CD8-positive, alpha-beta memory T cell (primary cell): ENCODE results near the gene KAT2A. TPM values are rescaled to one million over a fixed set of nuclear protein-coding genes. Genes with fewer than 3 reads are reported as not detected.
"Not testable (repeated sequence)": the region's sequence is repeated elsewhere in the genome, so short reads cannot be mapped to it uniquely, and the experiment has no call there.

Source experiments
- CTCF ChIA-PET: fragments of 350-600 bp; sonication (Branson Sonifier 250); formaldehyde crosslinking; loops from one replicate; lab custom pipeline; 2021; ENCODE audit warnings: antibody characterized with exemption; lab: Charles Lee
- POLR2A ChIA-PET: fragments of 350-600 bp; sonication (Branson Sonifier 250); formaldehyde crosslinking; loops from one replicate; lab custom pipeline; 2021; ENCODE audit warnings: antibody characterized with exemption; lab: Charles Lee
- DNase-seq, 5 donors: peaks; one replicate each; pipeline versions ENCODE4 v3.0.0 to v3.0.0-alpha.2; 2020 to 2022; ENCODE audit warnings: mixed read lengths in 1 of 5
- H3K27ac ChIP-seq: one replicate; pipeline ENCODE4 v1.7.0; 2013; ENCODE audit warnings: low read depth, mild to moderate bottlenecking, low read length, moderate library complexity
- H3K27me3 ChIP-seq: 2 replicates; pipeline ENCODE4 v1.7.0; 2013; ENCODE audit warnings: low read length, mild to moderate bottlenecking; ENCODE audit not compliant: insufficient read depth, poor library complexity, severe bottlenecking
- H3K36me3 ChIP-seq: 2 replicates; pipeline ENCODE4 v1.7.0; 2013; ENCODE audit warnings: mild to moderate bottlenecking, low read length, moderate library complexity; ENCODE audit not compliant: insufficient read depth
- H3K4me1 ChIP-seq: 2 replicates; pipeline ENCODE4 v1.7.0; 2013; ENCODE audit warnings: mild to moderate bottlenecking, low read length, moderate library complexity; ENCODE audit not compliant: insufficient read depth
- H3K4me3 ChIP-seq: 2 replicates; pipeline ENCODE4 v1.7.0; 2013; ENCODE audit warnings: mild to moderate bottlenecking, low read length
- H3K9me3 ChIP-seq: 2 replicates; pipeline ENCODE4 v1.7.0; 2013; ENCODE audit warnings: mild to moderate bottlenecking, low read length
- H3K27ac Mint-ChIP-seq, 8 donors: one replicate each; pipeline ENCODE4 v1.8.0; 2020 to 2021; ENCODE audit warnings: mixed read lengths in 8 of 8, mild to moderate bottlenecking in 6 of 8, inconsistent platforms in 3 of 8, moderate library complexity in 3 of 8
- H3K27me3 Mint-ChIP-seq, 2 donors: one replicate each; pipeline ENCODE4 v1.8.0; 2020 to 2021; ENCODE audit warnings: mixed read lengths in 2 of 2, mild to moderate bottlenecking in 1 of 2, moderate library complexity in 1 of 2
- H3K36me3 Mint-ChIP-seq, 3 donors: one replicate each; pipeline ENCODE4 v1.8.0; 2020 to 2021; ENCODE audit warnings: mixed read lengths in 3 of 3, inconsistent platforms in 1 of 3, mild to moderate bottlenecking in 1 of 3
- H3K4me1 Mint-ChIP-seq, 3 donors: one replicate each; pipeline ENCODE4 v1.8.0; 2020 to 2021; ENCODE audit warnings: mixed read lengths in 3 of 3, inconsistent platforms in 1 of 3, mild to moderate bottlenecking in 1 of 3
- H3K4me3 Mint-ChIP-seq, 7 donors: one replicate each; pipeline ENCODE4 v1.8.0; 2020 to 2021; ENCODE audit warnings: mixed read lengths in 7 of 7, mild to moderate bottlenecking in 6 of 7, moderate library complexity in 4 of 7, inconsistent platforms in 2 of 7
- H3K9me3 Mint-ChIP-seq, 5 donors: one replicate each; pipeline ENCODE4 v1.8.0; 2020 to 2022; ENCODE audit warnings: mixed read lengths in 5 of 5, mild to moderate bottlenecking in 3 of 5, moderate library complexity in 2 of 5, inconsistent platforms in 1 of 5
- polyA plus RNA-seq: library from polyadenylated mRNA; unstranded; fragments of 300-500 nt; fragmentation: Illumina TruSeq; gene quantifications from one replicate; pipeline ENCODE4 v1.2.3, GENCODE V29; 2021
- total RNA-seq, 2 experiments: library from RNA; stranded (reverse); gene quantifications; one replicate each; pipeline ENCODE4 v1.2.3, GENCODE V29; 2021

Gene KAT2A
- total and polyA plus RNA-seq, 3 experiments from 2014 or later: 8.5 to 53.3 (median 52.5) TPM

GRCh38 chr17:42141382-42141781 lies 20.2 kb upstream of the KAT2A start:
- peaks cover 0 to 66% (median 8%) of the 10 kb centered on the region in 3 donors for H3K36me3 Mint-ChIP-seq
- H3K4me1 Mint-ChIP-seq: peaks cover 39 to 67% (median 50%) of the 10 kb centered on the region in 3 donors
- Histone ChIP-seq H3K27ac (no peak overlapping the region), H3K9me3 (no peaks in the 10 kb centered on the region), H3K27me3 (no peaks in the 10 kb centered on the region), H3K36me3 (peaks cover 11% of the 10 kb centered on the region), H3K4me1 (peaks cover 9% of the 10 kb centered on the region), H3K4me3 (no peak overlapping the region)
- no peak for DNase-seq
- H3K9me3 Mint-ChIP-seq: no peaks in the 10 kb centered on the region
- no peak overlapping the region for H3K4me3 Mint-ChIP-seq
- POLR2A ChIA-PET: no interaction called here
- no peaks in the 10 kb centered on the region for H3K27me3 Mint-ChIP-seq
- CTCF ChIA-PET: no interaction called here
- no peak overlapping the region for H3K27ac Mint-ChIP-seq

DNA sequence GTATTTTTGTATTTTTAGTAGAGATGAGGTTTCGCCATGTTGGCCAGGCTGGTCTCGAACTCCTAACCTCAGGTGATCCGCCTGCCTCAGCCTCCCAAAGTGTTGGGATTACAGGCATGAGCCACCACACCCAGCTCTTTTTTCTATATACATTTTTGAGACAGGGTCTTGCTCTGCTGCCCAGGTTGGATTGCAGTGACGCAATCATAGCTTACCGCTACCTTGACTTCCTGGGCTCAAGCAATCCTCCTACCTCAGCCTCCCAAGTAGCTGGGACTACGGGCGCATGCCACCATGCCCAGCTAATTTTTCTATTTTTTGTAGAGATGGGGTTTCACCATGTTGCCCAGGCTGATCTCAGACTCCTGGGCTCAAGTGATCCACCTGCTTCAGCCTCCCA lies 19.5 kb upstream of the KAT2A start:
- POLR2A ChIA-PET, CTCF ChIA-PET: not testable (repeated sequence)
- peak overlapping the region in 1 of 7 donors; percentile 44 for H3K4me3 Mint-ChIP-seq

DNA sequence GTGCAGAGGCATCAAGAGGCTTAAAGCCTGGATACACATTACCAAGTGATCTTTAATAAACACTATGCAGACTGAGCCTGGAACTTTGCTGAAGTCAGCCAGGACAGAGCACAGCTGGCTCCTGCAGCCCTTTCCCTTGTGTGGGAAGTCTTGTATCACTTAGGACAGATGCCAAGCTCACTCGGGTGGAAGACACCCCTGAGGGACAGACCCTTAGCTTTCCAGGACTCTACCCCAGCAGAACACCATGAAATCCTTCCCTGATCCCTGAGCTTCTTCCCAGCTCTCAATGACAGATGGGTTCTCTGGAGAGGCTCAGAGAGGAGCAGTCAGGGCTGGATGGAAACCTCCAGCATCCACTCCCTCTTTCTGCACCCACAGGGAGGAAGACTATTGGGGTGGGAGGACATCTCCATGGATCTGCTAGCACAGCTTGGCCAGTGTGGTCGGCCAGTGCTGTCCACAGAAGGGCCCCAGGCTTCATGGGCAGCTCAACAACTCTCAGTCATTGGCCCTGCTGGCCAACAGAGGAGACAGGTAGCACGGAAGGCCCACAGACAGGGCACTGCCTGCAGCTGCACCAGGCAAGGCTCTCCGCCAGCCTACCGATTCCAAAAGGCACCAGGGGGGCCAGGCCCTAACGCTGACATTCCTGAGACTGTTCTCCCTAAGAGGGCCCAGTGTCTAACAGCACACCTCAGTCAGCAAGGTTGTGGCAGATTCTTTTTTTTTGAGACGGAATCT lies 17.8 kb upstream of the KAT2A start:
- Mint-ChIP-seq H3K4me3 (no peak overlapping the region), H3K9me3 (no peaks in the 10 kb centered on the region), H3K27ac (peak overlapping the region in 2 of 8 donors; percentile 23 to 36), H3K27me3 (no peaks in the 10 kb centered on the region), H3K36me3 (peaks cover 0 to 72% (median 7%) of the 10 kb centered on the region in 3 donors), H3K4me1 (peaks cover 42 to 79% (median 67%) of the 10 kb centered on the region in 3 donors)
- H3K4me1 ChIP-seq: peaks cover 31% of the 10 kb centered on the region
- H3K27ac ChIP-seq: no peak overlapping the region
- H3K36me3 ChIP-seq: peaks cover 11% of the 10 kb centered on the region
- ChIA-PET CTCF (interaction anchor here (0.9 to 1.2 kb wide), 3 partner anchors 21 to 176 kb away, joined by 3 to 4 read pairs (median 3); no protein-coding TSS in a partner anchor), POLR2A (interaction anchor here (0.5 kb wide), 1 partner anchor 108 kb away, joined by 3 read pairs; no protein-coding TSS in a partner anchor)
- H3K4me3 ChIP-seq: no peak overlapping the region
- DNase-seq: no peak
- no peaks in the 10 kb centered on the region for H3K9me3 ChIP-seq
- no peaks in the 10 kb centered on the region for H3K27me3 ChIP-seq

More for the DNA sequence above, 19.5 kb upstream of the KAT2A start:
- Mint-ChIP-seq H3K4me1 (peaks cover 43 to 70% (median 57%) of the 10 kb centered on the region in 3 donors), H3K36me3 (peaks cover 0 to 68% (median 8%) of the 10 kb centered on the region in 3 donors), H3K27ac (peak overlapping the region in 3 of 8 donors; percentile 35 to 87 (median 58))
- not testable (repeated sequence) for H3K9me3 Mint-ChIP-seq, H3K27ac ChIP-seq, H3K9me3 ChIP-seq, H3K27me3 Mint-ChIP-seq, H3K4me3 ChIP-seq, DNase-seq, H3K27me3 ChIP-seq
- H3K4me1 ChIP-seq: peaks cover 16% of the 10 kb centered on the region
- H3K36me3 ChIP-seq: peaks cover 11% of the 10 kb centered on the region

- Mint-ChIP-seq H3K9me3 (no peaks in the 10 kb centered on the region), H3K4me3 (no peak overlapping the region), H3K27me3 (no peaks in the 10 kb centered on the region), H3K4me1 (peaks cover 47 to 81% (median 70%) of the 10 kb centered on the region in 3 donors), H3K27ac (no peak overlapping the region), H3K36me3 (peaks cover 0 to 68% (median 1%) of the 10 kb centered on the region in 3 donors)
- H3K27ac ChIP-seq: no peak overlapping the region
- no peak for DNase-seq
- no peak overlapping the region for H3K4me3 ChIP-seq
- H3K36me3 ChIP-seq: peaks cover 12% of the 10 kb centered on the region
- H3K9me3 ChIP-seq: no peaks in the 10 kb centered on the region
- ChIA-PET CTCF (no interaction called here), POLR2A (no interaction called here)
- no peaks in the 10 kb centered on the region for H3K27me3 ChIP-seq
- peaks cover 48% of the 10 kb centered on the region for H3K4me1 ChIP-seq
These were observed 15.5 kb upstream of the KAT2A start for GRCh38 chr17:42136654-42137051.

DNA sequence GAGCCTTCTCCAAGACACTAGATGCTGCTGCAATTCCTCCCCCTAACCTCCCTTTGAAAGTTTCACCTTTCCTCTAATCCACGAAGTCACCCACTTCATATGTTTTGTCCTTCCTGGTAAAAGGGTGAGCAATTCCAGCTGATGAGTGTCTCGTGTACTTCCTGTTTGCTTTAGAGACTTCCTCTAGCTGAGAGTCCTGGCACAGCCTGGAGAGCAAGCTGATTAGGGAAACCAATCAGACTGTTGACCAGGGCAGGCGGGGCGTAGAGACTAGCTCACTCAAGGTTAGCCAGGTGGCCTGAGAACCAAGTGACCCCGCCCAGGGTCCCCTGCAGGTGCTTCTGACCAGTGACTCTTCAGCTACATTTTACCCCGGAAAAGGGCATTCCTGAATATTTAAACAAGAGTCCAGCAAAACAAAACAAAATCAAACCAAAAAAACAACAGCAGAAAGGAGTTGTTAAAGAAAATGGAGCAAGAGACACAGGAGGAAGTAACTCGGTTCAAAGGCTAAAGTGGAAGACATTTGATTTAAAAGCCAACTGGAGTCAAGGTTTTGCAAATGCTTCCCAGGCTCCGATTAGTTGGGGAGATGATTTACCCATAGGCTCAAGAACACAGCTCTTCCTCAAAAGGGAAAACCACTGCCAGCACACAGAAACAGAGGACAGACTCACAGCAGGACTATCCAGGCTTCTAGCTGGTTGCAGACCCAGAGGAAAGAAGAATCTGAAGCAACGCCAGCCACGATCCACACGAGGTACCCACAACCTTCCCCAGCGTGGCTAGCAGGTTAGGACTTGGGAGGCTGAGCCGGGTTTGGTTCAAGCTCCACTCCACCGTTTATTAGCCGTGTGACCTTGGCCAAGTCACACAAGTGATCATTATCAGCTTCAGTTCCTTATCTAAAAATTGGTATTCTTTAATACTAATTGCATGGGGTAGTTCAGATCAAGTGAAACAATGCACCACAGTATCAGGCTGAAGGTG lies 14.8 kb upstream of the KAT2A start:
- ChIA-PET CTCF (interaction anchor here (0.7 kb wide), 1 partner anchor 56 kb away, joined by 3 read pairs; no protein-coding TSS in a partner anchor), POLR2A (interaction anchor here (0.6 kb wide), 1 partner anchor 9 kb away, joined by 5 read pairs; no protein-coding TSS in a partner anchor)
- Mint-ChIP-seq H3K4me3 (no peak overlapping the region), H3K9me3 (no peaks in the 10 kb centered on the region), H3K27me3 (no peaks in the 10 kb centered on the region), H3K36me3 (peaks cover 0 to 67% (median 3%) of the 10 kb centered on the region in 3 donors), H3K4me1 (peaks cover 46 to 81% (median 73%) of the 10 kb centered on the region in 3 donors), H3K27ac (peak overlapping the region in 7 of 8 donors; percentile 11 to 95 (median 64))
- DNase-seq: no peak
- H3K27ac ChIP-seq: no peak overlapping the region
- H3K4me1 ChIP-seq: peaks cover 48% of the 10 kb centered on the region
- H3K36me3 ChIP-seq: peaks cover 12% of the 10 kb centered on the region
- no peaks in the 10 kb centered on the region for H3K9me3 ChIP-seq
- H3K4me3 ChIP-seq: no peak overlapping the region
- no peaks in the 10 kb centered on the region for H3K27me3 ChIP-seq

DNA sequence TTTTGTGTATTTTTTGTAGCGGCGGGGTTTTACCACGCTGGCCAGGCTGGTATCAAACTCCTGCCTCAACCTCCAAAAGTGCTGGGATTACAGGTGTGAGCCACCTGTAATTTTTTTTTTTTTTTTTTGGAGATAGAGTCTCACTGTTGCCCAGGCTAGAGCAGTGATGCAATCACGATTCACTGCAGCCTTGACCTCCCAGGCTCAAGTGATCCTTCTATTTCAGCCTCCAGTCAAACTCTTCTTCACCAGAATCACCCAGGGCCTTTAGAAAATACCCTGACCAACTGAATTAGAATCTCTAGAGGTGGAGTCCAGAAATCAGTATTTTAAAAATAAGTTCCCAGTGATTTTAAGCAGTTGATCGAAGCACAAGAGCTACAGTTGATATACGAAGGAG lies 14.0 kb upstream of the KAT2A start:
- Mint-ChIP-seq H3K4me1 (peaks cover 48 to 77% (median 74%) of the 10 kb centered on the region in 3 donors), H3K27ac (peak overlapping the region in 2 of 8 donors; percentile 11 to 17), H3K4me3 (no peak overlapping the region), H3K9me3 (no peaks in the 10 kb centered on the region), H3K36me3 (peaks cover 0 to 71% (median 3%) of the 10 kb centered on the region in 3 donors), H3K27me3 (no peaks in the 10 kb centered on the region)
- ChIA-PET POLR2A (no interaction called here), CTCF (interaction anchor here (0.6 to 1.5 kb wide), 2 partner anchors 11 to 31 kb away, joined by 3 to 4 read pairs; no protein-coding TSS in a partner anchor)
- Histone ChIP-seq H3K9me3 (no peaks in the 10 kb centered on the region), H3K27ac (no peak overlapping the region), H3K27me3 (no peaks in the 10 kb centered on the region), H3K4me1 (peaks cover 48% of the 10 kb centered on the region), H3K36me3 (peaks cover 20% of the 10 kb centered on the region), H3K4me3 (no peak overlapping the region)
- DNase-seq: no peak

DNA sequence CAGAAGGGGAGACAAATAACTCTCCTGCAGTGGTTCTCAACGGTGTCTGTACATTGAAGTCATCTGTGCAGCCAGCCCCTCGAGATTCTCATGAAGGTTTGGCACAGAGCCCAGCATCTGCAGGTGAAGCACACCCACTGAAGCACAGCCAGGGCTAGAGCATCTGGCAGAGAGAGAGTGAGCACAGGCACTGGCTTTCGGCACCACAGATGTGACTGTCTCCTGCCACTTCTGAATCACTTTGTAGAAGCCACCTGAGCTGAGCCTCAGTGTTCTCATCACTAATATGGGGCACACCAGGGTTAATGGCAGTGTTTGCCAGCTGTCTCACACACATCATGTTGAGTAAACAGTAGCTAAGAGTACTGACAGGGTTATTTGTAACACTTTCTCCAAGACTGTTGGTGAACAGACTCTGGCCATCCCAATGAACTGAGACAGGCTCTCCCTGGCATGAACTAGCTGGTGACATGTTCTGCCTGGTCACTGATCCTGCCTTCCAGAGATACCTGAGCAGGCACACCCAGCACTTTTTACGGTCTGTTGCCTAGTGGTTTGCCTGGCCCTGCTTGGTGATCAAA lies 12.4 kb upstream of the KAT2A start:
- peaks cover 48% of the 10 kb centered on the region for H3K4me1 ChIP-seq

More for the DNA sequence above, 12.4 kb upstream of the KAT2A start:
- POLR2A ChIA-PET: no interaction called here
- CTCF ChIA-PET: interaction anchor here (1.5 kb wide), 1 partner anchor 9 kb away, joined by 4 read pairs; no protein-coding TSS in a partner anchor
- H3K27me3 ChIP-seq: no peaks in the 10 kb centered on the region
- no peaks in the 10 kb centered on the region for H3K27me3 Mint-ChIP-seq
- peak overlapping the region in 1 of 7 donors; percentile 28 for H3K4me3 Mint-ChIP-seq
- peaks cover 0 to 78% (median 2%) of the 10 kb centered on the region in 3 donors for H3K36me3 Mint-ChIP-seq
- H3K9me3 Mint-ChIP-seq: no peaks in the 10 kb centered on the region
- no peak overlapping the region for H3K4me3 ChIP-seq
- no peak overlapping the region for H3K27ac ChIP-seq
- H3K27ac Mint-ChIP-seq: peak overlapping the region; percentile 15 to 92 (median 78)
- H3K9me3 ChIP-seq: no peaks in the 10 kb centered on the region
- H3K4me1 Mint-ChIP-seq: peaks cover 40 to 67% (median 62%) of the 10 kb centered on the region in 3 donors
- H3K36me3 ChIP-seq: peaks cover 30% of the 10 kb centered on the region
- DNase-seq: peak in 1 of 5 donors; percentile 60
